CD14-positive monocyte (primary cell): ENCODE data around the gene VMP1. TPM values are rescaled to one million over a fixed set of nuclear protein-coding genes. Genes with fewer than 3 reads are reported as not detected.

Source experiments
- DNase-seq, 3 donors: peaks; one replicate each; pipeline ENCODE4 v3.0.0-alpha.2; 2011 to 2022
- H2AFZ ChIP-seq: 2 replicates; pipeline ENCODE4 v1.6.0; 2012; ENCODE audit warnings: mild to moderate bottlenecking, low read depth, low read length, inconsistent platforms; ENCODE audit not compliant: insufficient read depth, poor library complexity, severe bottlenecking
- H3K27ac ChIP-seq, 2 donors: 1 replicate in 1 of 2; 2 replicates in 1 of 2; pipeline ENCODE4 v1.5.1; 2012 to 2013; ENCODE audit warnings: low read length in 2 of 2, control low read depth in 1 of 2, inconsistent platforms in 1 of 2, low read depth in 1 of 2, mild to moderate bottlenecking in 1 of 2
- H3K27me3 ChIP-seq, 2 donors: one replicate each; pipeline versions ENCODE4 v1.6.0 to v1.6.1; 2011 to 2013; ENCODE audit warnings: low read length in 2 of 2; ENCODE audit not compliant: control insufficient read depth in 2 of 2, insufficient read depth in 2 of 2
- H3K36me3 ChIP-seq, 2 donors: replicated peaks in 1 of 2; 1 replicate in 1 of 2; 2 replicates in 1 of 2; pipeline versions ENCODE4 v1.5.1 to v1.6.1; 2012 to 2013; ENCODE audit warnings: low read length in 2 of 2, control low read depth in 1 of 2, inconsistent platforms in 1 of 2, mild to moderate bottlenecking in 1 of 2; ENCODE audit not compliant: insufficient read depth in 2 of 2, control insufficient read depth in 1 of 2
- H3K4me1 ChIP-seq, 2 donors: 1 replicate in 1 of 2; 2 replicates in 1 of 2; pipeline versions ENCODE4 v1.5.1 to v1.6.1; 2012 to 2013; ENCODE audit warnings: low read length in 2 of 2, control low read depth in 1 of 2, inconsistent platforms in 1 of 2, mild to moderate bottlenecking in 1 of 2, moderate library complexity in 1 of 2; ENCODE audit not compliant: insufficient read depth in 2 of 2, control insufficient read depth in 1 of 2
- H3K4me2 ChIP-seq: replicated peaks from 2 replicates; pipeline ENCODE3; 2012; ENCODE audit warnings: low read length, moderate library complexity, mild to moderate bottlenecking; ENCODE audit not compliant: poor library complexity, severe bottlenecking; ENCODE audit errors: extremely low read depth
- H3K4me3 ChIP-seq, 3 experiments: fragments of 200-600 bp in 1 of 3; sonication (generic) in 1 of 3; replicated peaks in 1 of 3; 1 replicate in 2 of 3; 2 replicates in 1 of 3; pipeline ENCODE4 v1.5.1; 2011 to 2013; ENCODE audit warnings: low read length in 3 of 3, mild to moderate bottlenecking in 3 of 3, control low read depth in 2 of 3, low read depth in 2 of 3, inconsistent platforms in 1 of 3, moderate library complexity in 1 of 3
- H3K79me2 ChIP-seq: 2 replicates; pipeline ENCODE4 v1.6.0; 2012; ENCODE audit warnings: mild to moderate bottlenecking, control low read depth, inconsistent platforms, low read length, moderate library complexity; ENCODE audit not compliant: insufficient read depth
- H3K9ac ChIP-seq: 2 replicates; pipeline ENCODE4 v1.6.0; 2017; ENCODE audit warnings: low read length, mild to moderate bottlenecking; ENCODE audit not compliant: insufficient read depth, poor library complexity, severe bottlenecking
- H3K9me3 ChIP-seq, 2 donors: replicated peaks in 1 of 2; 1 replicate in 1 of 2; 2 replicates in 1 of 2; pipeline versions ENCODE4 v1.5.1 to v1.6.1; 2012 to 2013; ENCODE audit warnings: low read length in 2 of 2, control low read depth in 1 of 2; ENCODE audit not compliant: control insufficient read depth in 1 of 2, insufficient read depth in 1 of 2
- H4K20me1 ChIP-seq: 2 replicates; pipeline ENCODE4 v1.6.0; 2012; ENCODE audit warnings: mild to moderate bottlenecking, low read length, control low read depth, moderate library complexity; ENCODE audit not compliant: insufficient read depth
- H3K27ac Mint-ChIP-seq, 7 donors: one replicate each; pipeline ENCODE4 v1.8.0; 2020; ENCODE audit warnings: mild to moderate bottlenecking in 7 of 7, mixed read lengths in 7 of 7, moderate library complexity in 6 of 7, inconsistent platforms in 2 of 7
- H3K27me3 Mint-ChIP-seq, 3 donors: one replicate each; pipeline ENCODE4 v1.8.0; 2021 to 2022; ENCODE audit warnings: low read depth in 3 of 3, mild to moderate bottlenecking in 3 of 3, mixed read lengths in 3 of 3, moderate library complexity in 3 of 3, inconsistent platforms in 1 of 3
- H3K36me3 Mint-ChIP-seq, 2 donors: one replicate each; pipeline ENCODE4 v1.8.0; 2020; ENCODE audit warnings: mixed read lengths in 2 of 2, inconsistent platforms in 1 of 2, mild to moderate bottlenecking in 1 of 2
- H3K4me1 Mint-ChIP-seq: one replicate; pipeline ENCODE4 v1.8.0; 2020; ENCODE audit warnings: mild to moderate bottlenecking, mixed read lengths
- H3K4me3 Mint-ChIP-seq, 2 donors: one replicate each; pipeline ENCODE4 v1.8.0; 2020; ENCODE audit warnings: mild to moderate bottlenecking in 2 of 2, mixed read lengths in 2 of 2, moderate library complexity in 1 of 2
- H3K9me3 Mint-ChIP-seq, 7 donors: one replicate each; pipeline ENCODE4 v1.8.0; 2020 to 2022; ENCODE audit warnings: mixed read lengths in 7 of 7, mild to moderate bottlenecking in 6 of 7, moderate library complexity in 6 of 7, inconsistent platforms in 2 of 7
- CTCF ChIP-seq: fragments of 200-600 bp; IDR thresholded peaks from one replicate; pipeline ENCODE4 v1.8.0; 2022; ENCODE audit warnings: antibody characterized with exemption, mild to moderate bottlenecking
- WGBS: methylation state at CpG from one replicate; pipeline ENCODE4 v1.1.5; 2013; ENCODE audit warnings: missing lambda C conversion rate; ENCODE audit not compliant: insufficient coverage; 5-methylcytosine and 5-hydroxymethylcytosine counted together
- intact Hi-C, 2 donors: fragments of 100-400 bp; cut with micrococcal nuclease; formaldehyde crosslinking; loops; one replicate each; pipeline versions ENCODE4 v1.15.0 to v1.15.1; 2023
- polyA plus RNA-seq, 3 donors: library from polyadenylated mRNA; depleted of rRNA in 1 of 3; unstranded in 2 of 3; stranded (reverse) in 1 of 3; fragments of 300-500 nt in 2 of 3; fragments of >200 nt in 1 of 3; fragmentation: Illumina TruSeq in 2 of 3; gene quantifications; 1 replicate in 2 of 3; 2 replicates in 1 of 3; pipeline ENCODE4 v1.2.3, GENCODE V29; 2012 to 2021

The VMP1 gene
- polyA plus RNA-seq, 3 donors: 246 to 511 (median 386) TPM

DNA sequence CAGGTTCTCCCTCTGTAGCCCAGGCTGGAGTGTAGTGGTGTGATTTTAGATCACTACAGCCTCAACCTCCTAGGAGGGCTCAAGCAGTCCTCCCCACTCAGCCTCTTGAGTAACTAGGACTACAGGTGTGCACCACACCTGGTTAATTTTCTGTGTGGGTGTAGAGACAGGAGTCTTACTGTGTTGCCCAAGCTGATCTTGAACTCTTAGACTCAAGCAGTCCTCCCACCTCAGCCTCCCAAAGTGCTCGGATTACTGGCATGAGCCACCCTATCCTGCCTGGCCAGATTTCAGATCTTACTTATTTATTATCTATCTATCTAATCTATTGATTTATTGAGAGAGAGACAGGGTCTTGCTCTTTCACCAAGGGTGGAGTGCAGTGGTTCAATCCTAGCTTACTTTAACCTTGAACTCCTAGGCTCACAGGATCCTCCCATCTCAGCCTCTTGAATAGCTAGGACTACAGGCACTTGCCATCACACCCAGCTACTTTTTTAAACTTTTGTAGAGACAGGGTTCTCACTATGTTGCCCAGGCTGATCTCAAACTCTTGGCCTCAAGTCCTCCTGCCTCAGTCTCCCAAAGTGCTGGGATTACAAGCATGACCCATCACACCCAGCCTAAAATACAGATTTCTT, 123.5 kb downstream of the VMP1 start:
- Histone ChIP-seq H3K27me3 (no peaks in the 10 kb centered on the region), H3K4me3 (no peak overlapping the region), H4K20me1 (no peaks in the 10 kb centered on the region), H3K79me2 (peaks cover 44% of the 10 kb centered on the region), H3K9ac (no peak overlapping the region), H3K27ac (peak overlapping the region in 1 of 2 donors; percentile 86), H3K9me3 (no peaks in the 10 kb centered on the region), H3K4me1 (peaks cover 19 to 34% of the 10 kb centered on the region in 2 donors), H3K36me3 (peaks cover 5 to 30% of the 10 kb centered on the region in 2 donors), H3K4me2 (no peak overlapping the region), H2AFZ (no peak overlapping the region)
- Mint-ChIP-seq H3K4me3 (no peak overlapping the region), H3K4me1 (peaks cover 45% of the 10 kb centered on the region), H3K27me3 (peaks cover 0 to 3% (median 0%) of the 10 kb centered on the region in 3 donors), H3K9me3 (no peaks in the 10 kb centered on the region), H3K27ac (peak overlapping the region in 6 of 7 donors; percentile 24 to 80 (median 58)), H3K36me3 (peaks cover 37 to 65% of the 10 kb centered on the region in 2 donors)
- no peak for TF ChIP-seq CTCF
- DNase-seq: no peak
- no CpG with 5 or more reads among the region's 1 CpG for WGBS
- intact Hi-C loops: no loop called here

DNA sequence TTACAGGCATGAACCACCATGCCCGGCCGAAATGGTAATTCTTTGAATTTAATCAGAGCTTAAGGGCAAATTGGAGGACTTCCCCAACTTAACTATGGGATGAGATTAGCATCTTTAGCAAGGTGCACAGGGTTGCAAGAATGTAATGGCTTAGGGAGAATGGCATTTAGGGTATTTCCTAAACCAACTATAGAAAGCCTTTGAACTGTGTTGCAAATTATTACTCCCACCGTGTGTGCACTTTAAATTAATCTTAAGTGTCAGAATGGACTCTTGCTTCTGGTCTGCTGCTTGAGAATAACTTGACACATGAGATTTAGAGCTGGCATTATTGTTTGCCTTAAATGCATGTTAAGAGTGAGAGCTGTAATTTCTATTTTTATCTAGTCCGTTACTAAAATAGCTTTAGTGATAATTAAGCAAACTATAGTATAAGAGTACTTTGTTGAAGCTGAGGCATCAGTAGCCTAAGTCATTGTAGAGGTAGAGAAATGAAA, 125.5 kb downstream of the VMP1 start:
- Histone ChIP-seq H3K9me3 (no peaks in the 10 kb centered on the region), H3K27ac (peak overlapping the region in 1 of 2 donors; percentile 4), H3K9ac (no peak overlapping the region), H3K27me3 (no peaks in the 10 kb centered on the region), H3K4me2 (no peak overlapping the region), H2AFZ (no peak overlapping the region), H3K79me2 (peaks cover 39% of the 10 kb centered on the region), H3K36me3 (peaks cover 2 to 14% of the 10 kb centered on the region in 2 donors), H3K4me3 (no peak overlapping the region), H4K20me1 (peaks cover 2% of the 10 kb centered on the region), H3K4me1 (peaks cover 33 to 40% of the 10 kb centered on the region in 2 donors)
- H3K27me3 Mint-ChIP-seq: peaks cover 0 to 3% (median 0%) of the 10 kb centered on the region in 3 donors
- H3K9me3 Mint-ChIP-seq: no peaks in the 10 kb centered on the region
- H3K4me1 Mint-ChIP-seq: peaks cover 36% of the 10 kb centered on the region
- H3K4me3 Mint-ChIP-seq: no peak overlapping the region
- WGBS: no CpG with 5 or more reads among the region's 4 CpGs
- peaks cover 24 to 50% of the 10 kb centered on the region in 2 donors for H3K36me3 Mint-ChIP-seq
- TF ChIP-seq CTCF: no peak
- DNase-seq: no peak
- intact Hi-C loops: no loop called here
- H3K27ac Mint-ChIP-seq: peak overlapping the region in 1 of 7 donors; percentile 38
